Activated T-cell treated with anti-CD3 and anti-CD28 coated beads, Interleukin-2, amount 50 U/mL, for 1 hour (primary cell): Measurements from ENCODE around the gene DMRT1.

Source experiments
- DNase-seq: peaks from one replicate; pipeline ENCODE4 v3.0.0-alpha.2; 2020

Gene DMRT1

GRCh38 chr9:926976-927375 lies 85.5 kb downstream of the DMRT1 start:
- DNase-seq, result no peak

DNA sequence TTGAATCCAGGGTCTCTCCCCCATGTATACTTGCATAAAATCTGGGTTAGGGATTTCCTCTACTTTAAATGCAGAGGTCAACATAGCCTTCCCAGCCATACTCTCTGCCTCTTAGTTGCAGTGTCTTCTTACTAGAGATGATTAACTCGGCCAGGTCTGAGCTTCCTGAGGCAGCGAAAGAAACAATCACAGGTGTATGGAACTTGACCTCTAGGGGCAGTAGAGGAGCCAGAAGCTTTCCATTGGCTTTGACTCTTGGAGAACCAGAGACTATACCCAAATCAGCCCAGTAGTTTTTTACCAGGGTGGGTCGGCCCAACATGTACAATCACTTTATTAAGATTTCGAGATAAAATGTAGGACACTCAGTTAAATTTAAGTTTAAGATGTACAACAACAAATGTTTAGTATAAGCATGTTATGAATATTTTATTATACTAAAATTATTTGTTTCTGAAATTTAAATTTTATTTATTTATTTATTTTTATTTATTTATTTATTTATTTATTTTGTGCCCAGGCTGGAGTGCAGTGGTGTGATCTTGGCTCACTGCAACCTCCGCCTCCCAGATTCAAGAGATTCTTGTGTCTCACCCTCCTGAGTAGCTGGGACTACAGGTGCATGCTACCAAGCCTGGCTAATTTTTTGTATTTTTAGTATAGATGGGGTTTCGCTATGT lies 87.0 kb downstream of the DMRT1 start:
- DNase-seq, result no peak

GRCh38 chr9:929719-930118 lies 88.2 kb downstream of the DMRT1 start:
- DNase-seq, result no peak

DNA sequence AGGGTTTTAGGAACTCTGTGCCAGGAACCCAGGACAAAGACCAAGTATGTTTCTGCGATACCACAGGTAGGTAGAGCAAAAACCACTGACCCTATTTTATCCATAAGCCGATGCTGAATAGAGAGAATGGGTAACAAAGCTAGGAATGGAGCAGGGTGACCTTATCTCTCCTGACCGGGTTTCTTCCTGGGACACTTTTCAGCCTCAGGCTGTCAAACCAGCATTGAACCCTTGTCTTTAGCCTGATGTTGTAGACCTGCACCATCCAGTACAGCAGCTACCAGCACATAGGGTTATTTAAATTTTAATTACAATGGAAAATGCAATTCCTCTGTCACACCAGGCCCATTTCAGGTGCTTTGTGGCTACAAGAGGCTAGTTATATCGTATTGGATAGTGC lies 91.9 kb downstream of the DMRT1 start:
- DNase-seq, result no peak

DNA sequence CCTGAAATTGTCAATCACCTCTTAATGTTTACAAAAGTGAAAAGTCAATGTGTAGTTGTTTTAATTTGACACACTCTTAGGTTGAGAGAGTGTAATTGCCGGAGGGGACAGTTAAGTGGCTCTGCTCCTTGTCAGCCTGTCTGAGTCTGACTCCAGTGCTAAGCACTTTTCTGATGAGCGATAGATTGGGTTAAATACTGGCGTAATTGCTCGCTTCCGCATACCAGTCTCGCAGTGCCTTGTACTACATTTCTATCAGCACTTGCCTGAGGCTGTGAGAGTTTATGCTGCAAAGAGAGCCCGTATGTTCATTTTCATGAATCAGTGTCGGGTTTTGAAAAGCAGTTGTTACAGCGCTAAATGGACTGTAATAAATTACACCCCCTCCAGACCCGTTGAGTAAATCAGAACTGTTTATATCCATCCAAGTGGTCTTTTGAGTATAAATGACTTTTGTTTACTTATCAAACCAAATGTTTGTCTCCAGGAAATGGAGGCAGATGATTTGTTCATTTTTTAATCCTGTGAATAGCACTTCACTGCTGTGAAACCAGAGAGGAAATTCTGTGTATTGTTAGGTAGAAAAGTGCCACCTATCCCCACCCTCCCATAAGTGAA lies 94.0 kb downstream of the DMRT1 start:
- DNase-seq, result no peak

DNA sequence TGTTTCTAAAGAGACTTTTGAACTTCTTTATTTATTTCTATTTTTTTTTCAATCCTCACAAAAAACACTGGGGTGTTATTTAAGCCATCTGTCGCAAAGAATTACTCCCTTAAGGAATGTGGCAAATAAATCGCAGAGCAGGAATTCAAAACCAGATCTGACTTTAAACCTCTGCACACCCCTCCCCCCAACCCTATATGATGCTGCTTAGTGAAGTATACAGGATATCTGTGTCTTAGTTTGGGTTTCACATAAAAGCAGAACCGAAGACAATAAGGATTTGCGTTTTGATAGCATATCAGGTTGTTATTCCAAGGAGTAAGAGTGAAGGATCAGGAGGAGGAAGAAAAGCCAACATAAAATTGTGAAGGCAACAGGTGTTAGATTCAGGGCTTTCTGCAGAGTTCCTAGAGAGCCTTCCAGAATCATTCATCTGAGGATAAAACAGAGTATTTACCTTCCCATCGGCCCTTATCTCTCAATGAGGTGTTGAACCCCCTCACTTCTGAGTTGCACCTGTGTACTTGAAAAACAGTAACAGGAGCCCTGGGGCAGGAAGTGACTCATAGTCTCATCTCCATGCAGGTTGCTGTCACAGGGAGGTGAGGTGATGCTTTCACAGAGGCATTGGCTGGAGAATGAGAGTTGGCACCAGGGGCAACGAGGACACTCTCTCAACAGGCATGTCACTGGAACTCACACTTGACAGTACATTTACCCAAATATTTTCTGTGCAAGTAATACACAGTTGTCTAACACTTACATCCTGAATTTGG lies 101.5 kb downstream of the DMRT1 start:
- no peak for DNase-seq

- DNase-seq, result no peak
Measured at GRCh38 chr9:947985-948384, 106.5 kb downstream of the DMRT1 start.

DNA sequence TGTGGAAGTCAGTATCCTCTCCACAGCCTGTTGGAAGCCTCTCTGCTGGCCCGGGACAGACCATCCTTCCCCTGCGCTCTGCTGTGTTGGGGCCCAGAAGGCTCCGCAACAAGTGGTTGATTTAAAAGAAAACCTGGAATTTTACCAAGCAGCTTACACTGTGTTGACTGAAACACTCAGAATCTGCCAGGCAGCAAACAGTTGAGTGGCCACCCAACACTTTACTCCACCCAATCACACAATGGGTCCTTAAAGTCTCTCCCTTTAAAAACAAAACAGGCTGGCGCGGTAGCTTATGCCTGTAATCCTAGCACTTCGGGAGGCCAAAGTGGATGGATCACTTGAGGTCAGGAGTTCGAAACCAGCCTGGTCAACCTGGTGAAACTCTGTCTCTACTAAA lies 107.0 kb downstream of the DMRT1 start:
- no peak for DNase-seq

- DNase-seq, result no peak
Measured at GRCh38 chr9:950139-950538, 108.6 kb downstream of the DMRT1 start.

GRCh38 chr9:952546-952945 lies 111.0 kb downstream of the DMRT1 start:
- DNase-seq, result no peak

DNA sequence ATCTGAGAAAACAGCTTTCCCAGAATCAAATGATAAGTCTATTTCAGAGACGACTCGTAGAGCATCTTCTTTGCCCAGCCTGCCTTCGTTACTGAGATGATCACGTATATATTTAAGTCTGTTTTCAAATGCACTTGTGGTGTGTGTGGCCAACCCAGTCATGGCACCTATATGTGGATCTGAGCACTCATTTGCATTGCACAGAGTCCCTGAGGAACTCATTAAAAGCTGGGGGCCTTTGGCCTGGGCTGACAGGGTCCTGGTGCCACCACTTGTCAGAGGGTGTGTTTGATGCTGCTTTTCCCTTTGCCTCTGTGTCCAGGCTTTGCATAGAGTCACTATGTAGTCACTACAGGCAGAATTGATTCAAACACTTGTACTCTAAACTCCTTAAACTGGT lies 117.6 kb downstream of the DMRT1 start:
- no peak for DNase-seq

- no peak for DNase-seq
Measured at GRCh38 chr9:959914-960313, 118.4 kb downstream of the DMRT1 start.

- DNase-seq, result no peak
Measured at GRCh38 chr9:962023-962422, 120.5 kb downstream of the DMRT1 start.

GRCh38 chr9:965497-965896 lies 124.0 kb downstream of the DMRT1 start:
- DNase-seq, result no peak

GRCh38 chr9:966870-967269 lies 125.4 kb downstream of the DMRT1 start:
- DNase-seq, result no peak

GRCh38 chr9:967436-967835 lies 125.9 kb downstream of the DMRT1 start:
- DNase-seq, result no peak

- DNase-seq, result no peak
Measured at GRCh38 chr9:967903-968641, 126.6 kb downstream of the DMRT1 start.

- DNase-seq, result no peak
Measured at GRCh38 chr9:969310-970150, 128.0 kb downstream of the DMRT1 start.

GRCh38 chr9:970151-970996 lies 128.9 kb downstream of the DMRT1 start:
- no peak for DNase-seq

GRCh38 chr9:971901-972500 lies 130.5 kb downstream of the DMRT1 start:
- DNase-seq, result no peak
